GM21447 (cell line): ENCODE data around the gene HAGH.

Experiments used
- ATAC-seq: cut with Tn5 transposase; IDR thresholded peaks from one replicate; pipeline ENCODE4 v1.9.1; 2021; ENCODE audit not compliant: unreplicated experiment

The HAGH gene

DNA sequence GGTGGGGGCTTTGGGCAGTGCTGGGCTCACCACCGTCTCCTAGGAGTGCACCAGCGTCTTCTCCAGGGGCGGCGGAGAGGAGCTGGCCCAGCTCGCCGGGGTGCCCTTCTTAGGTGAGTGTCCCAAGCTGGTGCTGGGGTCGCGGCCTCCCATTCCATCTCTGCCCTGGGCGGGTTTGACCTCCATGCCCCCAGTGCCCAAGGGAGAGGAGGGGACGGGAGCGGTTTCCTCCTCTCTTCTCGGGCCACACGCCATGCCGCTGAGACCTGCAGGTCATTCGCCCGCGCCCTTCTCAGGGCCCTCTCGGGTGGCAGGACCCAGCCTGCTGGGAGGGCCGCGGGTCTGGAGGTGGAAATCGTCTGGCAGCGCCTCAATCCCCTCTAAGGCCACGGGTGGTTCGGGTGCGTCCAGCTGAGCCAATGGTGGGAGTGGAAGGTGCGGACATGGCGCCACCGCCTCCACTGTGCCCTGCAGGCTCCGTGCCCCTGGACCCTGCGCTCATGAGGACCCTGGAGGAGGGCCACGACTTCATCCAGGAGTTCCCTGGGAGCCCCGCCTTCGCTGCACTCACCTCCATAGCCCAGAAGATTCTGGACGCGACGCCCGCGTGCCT, 38.4 kb downstream of the HAGH start:
- ATAC-seq: no peak

DNA sequence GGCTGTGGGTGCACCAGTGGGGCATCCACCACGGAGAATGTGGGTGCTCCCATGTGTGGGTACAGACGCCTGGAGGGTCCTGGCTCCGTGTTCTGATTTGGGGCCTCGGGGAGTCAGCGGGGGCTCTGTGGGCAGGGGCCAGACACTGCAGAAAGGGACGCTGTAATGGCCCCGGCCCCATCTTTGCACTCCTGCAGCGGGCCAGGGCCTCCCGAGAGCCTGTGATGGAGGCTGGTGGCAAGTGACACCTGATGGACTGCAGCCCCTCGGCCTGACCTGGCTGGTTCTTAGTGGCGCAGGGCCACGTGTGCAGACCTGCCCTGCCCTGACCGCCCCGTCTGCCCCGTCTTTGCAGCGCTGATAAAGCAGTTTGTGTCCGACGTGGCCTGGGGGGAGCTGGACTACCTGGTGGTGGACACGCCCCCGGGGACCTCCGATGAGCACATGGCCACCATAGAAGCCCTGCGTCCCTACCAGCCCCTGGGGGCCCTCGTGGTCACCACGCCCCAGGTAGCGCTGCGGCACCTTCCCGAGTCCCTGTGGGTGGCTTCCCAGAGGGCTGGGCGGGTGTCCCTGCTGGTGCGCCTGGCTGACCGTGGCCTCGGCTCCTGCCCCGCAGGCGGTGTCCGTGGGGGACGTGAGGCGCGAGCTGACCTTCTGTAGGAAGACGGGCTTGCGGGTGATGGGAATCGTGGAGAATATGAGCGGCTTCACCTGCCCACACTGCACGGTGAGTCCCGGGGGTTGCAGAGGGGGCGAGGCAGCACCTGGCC, 39.1 kb downstream of the HAGH start:
- no peak for ATAC-seq

DNA sequence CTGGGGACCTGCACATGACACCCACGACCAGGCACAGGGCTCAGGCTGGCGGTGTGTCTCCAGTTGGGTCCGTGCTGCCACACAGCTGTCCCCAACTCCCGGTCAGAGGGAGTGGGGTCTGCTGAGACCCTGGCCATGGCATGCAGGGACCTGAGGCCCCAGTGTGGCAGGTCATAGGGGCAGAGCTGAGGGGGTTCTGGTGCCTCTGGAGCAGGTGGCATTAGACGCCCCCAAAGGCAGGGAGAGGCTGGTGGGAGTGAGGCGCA, 39.6 kb downstream of the HAGH start:
- ATAC-seq: no peak

DNA sequence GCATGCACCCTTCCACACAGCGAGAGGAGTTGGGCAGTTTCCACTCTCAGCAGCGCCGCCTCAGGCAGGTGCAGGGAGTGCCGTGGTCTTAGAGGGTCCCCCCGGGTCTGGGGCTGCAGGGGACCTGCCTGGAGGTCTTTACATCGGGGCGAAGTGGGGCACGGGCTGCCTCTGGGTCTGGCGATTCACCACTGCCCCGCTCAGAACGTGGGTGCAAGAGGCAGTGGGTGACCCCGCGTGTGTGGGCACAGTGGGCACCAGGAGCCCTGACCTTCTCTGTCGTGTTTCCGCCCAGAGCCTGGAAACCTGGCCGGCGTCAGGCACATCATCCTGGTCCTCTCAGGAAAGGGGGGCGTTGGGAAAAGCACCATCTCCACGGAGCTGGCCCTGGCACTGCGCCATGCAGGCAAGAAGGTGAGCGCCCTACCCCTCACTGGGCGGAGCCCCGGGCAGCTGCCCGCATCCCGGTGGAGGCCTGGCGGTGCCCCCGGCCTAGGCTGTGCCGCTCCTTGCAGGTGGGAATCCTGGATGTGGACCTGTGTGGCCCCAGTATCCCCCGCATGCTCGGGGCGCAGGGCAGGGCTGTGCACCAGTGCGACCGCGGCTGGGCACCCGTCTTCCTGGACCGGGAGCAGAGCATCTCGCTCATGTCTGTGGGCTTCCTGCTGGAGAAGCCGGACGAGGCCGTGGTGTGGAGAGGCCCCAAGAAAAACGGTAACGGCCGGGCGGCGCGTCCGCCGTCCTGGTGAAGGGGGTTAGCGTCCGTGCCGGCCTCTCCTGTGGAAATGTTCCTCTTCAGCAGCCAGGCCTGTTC, 40.2 kb downstream of the HAGH start:
- no peak for ATAC-seq

DNA sequence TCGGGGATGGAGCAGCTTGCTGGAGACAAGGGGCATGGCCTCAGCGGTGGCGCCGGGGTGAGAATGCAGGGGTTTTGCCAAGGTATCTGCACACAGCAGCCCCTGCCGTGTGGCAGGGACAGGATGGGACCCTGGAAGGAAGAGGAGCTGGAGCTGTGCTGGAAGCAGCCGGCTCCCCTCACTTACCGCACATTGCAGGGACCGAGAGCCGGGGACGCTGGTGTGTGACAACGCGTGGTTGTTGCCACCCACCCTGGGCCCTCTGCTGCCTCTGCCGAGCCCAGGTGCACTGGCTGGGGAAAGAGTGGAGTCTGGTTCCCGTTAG, 40.8 kb downstream of the HAGH start:
- no peak for ATAC-seq

DNA sequence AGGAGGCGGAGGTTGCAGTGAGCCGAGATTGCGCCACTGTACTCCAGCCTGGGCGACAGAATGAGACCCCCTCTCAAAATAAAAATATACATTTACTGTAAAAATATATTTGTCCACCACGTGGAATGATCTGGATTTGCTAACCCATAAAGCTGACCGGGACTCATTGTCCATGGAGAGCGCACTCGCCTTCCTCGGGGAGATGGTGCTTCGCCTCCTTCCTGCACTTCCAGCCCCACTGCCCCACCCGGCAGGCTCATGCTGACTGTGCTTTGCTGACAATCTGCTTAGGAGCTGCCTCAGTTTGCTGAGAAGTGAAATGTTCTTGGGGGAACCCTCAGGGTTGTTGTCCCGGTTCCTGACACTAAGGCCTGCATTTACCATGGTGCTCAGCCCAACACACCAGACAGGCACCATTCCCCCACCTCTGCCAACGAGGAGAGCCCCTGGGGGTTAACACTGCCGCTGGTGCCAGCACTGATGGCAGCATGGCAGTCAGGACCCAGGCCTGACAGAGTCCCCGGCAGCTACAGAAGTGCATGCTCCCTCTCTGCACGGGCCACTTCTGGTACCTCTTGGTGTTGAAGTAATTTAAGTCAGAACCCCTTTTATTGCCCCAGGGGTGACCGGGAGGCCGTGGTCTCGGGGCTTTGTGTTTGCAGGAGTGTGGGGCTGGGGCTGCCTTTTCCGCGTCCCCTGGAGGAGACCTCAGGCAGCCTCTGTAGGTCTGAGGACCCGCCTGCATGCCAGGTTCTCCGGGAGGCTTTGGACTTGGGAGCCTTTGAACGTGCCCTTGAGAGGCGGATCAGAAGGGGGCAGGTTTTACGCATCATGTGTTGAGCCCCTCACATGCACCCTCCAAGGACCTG, 41.4 kb downstream of the HAGH start:
- ATAC-seq: no peak

DNA sequence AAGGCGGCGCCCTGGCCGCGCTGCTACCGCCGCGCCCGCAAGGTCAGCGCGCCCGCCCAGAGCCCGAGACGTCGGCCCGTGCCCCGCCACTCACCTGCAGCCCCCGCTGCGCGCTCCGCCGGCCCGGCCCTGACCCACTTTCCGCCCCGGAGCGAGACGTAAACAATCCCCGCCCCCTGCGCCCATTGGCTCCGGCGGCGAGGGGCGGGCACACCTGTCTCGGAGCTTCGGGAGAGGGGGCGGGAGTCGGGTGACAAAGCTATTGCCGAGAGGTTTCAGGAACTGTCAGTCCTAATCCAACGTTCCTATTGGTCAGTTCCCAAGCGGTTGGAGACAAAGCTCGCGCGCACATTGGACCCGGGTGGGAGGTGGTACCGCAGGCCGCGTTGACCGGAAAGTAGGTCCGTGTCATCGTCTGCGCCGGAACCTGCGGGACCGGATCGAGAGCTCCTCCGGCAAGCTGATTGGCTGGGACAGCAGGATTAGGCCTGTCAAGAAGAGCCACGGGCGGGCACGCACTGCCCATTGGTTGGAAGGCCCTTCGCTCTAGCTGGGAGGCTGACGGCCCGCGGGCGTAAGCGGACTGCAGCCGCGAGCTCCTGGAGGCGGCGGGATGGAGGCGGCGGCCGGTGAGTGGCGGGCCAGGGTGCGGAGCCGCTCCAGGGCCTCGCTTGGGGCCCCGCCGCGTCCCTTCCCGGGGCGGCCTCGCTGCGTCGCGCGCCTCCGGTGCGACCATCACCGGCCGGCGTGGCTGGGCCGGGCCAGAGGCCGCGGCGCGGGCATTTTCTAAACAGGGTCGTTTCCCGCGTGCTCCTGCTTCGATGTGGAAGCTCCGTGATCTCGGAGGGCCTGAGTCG, 44.0 kb downstream of the HAGH start, which contains the start of the genes NUBP2 and SPSB3:
Gene NUBP2 (plus strand): TSS at position 553 of the 857 bp plus-strand sequence. CDS start 61 bp downstream, at position 614.
Gene SPSB3 (minus strand): TSS at position 164 of the 857 bp plus-strand sequence. CDS start 1,088 bp downstream, outside the sequence.
- ATAC-seq: peak; percentile 80

DNA sequence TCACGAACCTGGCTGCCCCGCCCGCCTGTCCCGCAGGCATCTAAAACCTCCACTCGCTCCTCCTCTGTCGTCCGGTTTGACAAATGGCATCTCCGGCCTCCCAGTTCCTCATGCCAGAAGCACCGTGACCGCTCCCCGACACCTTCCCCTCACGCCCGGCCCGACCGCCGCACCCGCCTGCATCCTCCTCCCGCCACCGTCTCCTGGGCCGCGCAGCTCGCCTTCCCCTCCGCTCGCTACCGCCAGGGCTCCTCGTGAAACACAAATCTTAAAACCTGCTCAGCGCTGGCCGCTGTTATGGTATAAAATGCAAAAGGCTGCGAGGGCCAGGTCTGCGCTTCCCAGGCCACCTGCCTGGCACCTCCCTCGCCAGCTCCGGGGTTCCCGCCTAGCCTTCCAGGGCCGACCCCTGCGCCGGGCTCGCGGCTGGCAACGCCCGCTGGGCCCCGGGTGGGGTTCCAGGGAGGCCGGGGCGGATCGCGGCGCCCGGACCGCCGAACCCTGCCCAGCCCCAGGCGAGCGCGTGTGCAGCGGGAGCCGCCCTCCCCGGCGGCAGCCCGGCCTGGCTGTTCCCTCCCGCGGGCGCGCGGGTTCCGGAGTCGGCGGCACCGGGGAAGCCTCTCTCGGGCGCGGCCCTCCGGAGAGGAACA, 44.7 kb downstream of the HAGH start:
- ATAC-seq: no peak

DNA sequence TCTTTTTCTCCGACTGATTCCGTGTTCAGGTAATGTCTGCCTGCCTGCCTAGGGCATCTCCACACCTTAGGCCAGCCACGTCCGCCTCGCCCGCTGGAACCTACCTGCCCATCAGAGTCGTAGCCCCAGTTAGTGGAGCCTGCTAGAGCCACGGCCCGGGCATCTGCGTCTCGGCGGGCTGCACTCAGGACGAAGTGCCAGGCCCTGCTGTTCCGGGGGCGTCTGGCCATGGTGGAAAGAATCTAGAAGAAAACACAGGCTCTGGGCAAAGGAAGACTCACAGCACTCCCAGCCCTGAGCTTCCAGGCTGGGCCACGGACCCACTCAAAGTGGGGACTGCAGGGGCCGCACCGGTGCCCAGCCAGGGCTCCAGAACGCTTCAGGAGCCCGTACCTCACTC, 45.4 kb downstream of the HAGH start:
- ATAC-seq: no peak

DNA sequence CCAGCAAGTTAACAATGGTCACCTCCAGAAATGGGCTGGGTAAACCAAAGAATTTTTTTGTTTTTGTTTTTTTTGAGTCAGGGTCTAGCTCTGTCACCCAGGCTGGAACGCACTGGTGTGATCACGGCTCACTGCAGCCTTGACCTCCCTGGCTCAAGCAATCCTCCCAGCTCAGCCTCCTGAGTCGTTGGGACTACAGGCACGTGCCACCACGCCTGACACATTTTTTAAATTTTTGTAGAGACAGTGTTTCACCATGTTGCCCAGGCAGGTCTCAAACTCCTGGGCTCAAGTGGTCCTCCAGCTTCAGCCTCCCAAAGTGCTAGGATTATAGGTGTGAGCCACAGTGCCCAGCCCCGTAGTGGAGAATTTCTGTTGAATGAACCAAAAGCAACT, 46.0 kb downstream of the HAGH start:
- ATAC-seq: no peak

DNA sequence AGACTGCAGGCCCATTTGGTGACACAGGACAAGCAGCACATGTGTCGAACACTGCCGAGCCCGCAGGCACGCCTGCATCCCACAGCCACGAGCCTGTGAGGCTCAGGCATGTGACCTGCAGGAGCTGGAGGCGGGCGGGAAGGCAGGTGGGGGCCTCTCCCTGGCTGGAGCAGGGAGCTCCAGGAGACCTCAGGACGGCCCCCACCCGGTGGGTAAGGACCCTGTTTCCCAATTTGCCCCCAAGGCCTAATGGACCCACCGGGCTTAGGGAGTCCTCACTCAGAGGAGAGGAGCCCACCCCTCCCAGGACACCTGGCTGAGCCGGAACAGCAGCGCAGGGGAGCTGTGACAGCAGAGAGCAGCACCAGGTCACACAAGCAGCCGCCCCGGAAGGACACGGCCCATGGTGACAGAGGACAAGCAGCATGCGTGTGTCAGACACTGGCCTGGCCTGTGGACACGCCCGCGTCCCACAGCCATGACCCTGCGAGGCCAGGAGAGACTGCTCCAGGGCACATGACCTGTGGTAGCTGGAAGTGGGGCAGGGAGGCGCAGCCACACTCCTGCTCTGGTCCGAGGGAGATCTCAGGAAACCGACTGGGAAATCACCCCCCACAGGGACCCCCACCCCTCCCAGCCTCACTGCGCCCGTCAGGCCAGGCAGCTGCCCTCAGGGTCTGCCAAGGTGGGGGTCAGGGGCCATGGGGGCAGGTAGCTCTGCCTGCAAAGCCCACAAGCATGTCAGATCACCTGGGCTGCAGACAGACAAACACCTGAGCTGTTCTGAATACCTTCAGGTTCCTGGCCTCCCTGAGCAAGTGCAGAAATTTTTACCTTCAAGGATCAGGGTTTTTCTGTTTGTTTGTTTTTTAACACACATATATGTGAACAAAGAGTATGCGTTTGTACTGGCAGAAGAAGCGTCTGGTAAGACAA, 46.6 kb downstream of the HAGH start:
- ATAC-seq: no peak

DNA sequence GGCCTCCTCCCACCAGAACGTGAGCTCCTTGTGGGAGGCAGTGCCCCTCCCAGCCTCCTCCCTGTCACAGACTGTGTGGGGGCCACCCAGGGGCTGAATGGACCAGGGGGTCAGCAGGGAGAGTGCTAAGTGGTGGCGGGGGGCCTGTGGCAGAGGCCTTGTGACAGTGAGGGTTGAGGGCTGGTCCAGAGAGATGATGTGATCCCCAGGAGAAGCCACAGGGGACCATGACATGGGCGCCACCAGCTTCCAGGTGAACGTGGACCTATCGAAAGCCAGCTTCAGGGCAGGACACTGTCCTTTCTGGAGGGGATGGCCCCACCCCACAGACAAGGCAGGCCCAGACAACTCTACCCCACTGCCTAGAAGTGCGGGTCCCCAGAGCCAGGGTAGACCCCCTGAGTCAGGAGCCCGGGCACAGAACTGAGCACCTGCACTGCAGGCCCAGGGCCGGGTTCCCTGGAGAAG, 47.4 kb downstream of the HAGH start:
- ATAC-seq: no peak

DNA sequence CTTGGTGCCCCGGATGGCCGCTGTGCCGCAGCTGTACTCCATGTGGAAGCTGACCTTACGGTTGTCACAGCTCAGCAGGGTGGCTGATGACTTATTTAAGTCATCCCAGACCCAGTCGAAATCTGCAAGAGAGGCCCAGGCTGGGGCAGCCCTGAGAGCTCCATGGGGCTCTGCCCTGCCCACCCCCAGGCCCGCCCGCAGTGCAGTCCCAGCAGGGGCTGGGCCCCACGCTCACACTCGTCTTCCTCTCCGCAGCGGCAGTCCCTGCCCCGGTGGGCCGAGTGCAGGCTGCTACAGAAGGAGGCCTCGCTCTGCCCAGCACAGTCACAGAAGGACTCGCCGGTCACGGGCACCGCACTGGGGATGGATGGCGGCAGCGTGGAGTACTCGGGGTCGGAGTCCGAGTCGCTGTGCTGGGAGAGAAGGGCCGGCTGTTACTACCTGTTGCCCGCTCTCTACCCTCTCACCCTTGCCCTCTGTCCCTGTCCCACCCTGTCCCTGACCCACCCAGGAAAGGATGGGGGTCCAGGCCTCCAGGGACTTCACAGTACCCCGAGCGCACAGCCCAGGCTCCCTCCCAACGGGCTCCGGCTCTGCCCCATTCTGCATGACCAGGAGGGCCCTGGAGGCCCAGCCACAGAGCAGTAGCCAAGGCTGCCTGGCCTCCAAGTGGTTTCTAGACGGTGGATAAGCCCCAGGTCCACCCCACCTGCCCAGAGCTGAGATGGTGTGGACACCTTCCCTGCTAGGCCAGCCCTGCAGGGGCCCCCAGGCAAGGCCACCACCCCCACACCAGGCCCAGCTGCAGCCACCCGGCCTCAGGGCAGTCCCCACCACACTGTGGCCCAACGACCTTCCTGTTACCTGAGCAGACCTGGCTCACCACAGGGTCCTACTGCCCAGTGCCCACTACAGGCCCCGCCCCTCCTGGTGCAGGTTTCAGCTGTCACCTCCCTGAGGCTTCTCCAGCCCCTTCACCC, 48.1 kb downstream of the HAGH start:
- no peak for ATAC-seq

DNA sequence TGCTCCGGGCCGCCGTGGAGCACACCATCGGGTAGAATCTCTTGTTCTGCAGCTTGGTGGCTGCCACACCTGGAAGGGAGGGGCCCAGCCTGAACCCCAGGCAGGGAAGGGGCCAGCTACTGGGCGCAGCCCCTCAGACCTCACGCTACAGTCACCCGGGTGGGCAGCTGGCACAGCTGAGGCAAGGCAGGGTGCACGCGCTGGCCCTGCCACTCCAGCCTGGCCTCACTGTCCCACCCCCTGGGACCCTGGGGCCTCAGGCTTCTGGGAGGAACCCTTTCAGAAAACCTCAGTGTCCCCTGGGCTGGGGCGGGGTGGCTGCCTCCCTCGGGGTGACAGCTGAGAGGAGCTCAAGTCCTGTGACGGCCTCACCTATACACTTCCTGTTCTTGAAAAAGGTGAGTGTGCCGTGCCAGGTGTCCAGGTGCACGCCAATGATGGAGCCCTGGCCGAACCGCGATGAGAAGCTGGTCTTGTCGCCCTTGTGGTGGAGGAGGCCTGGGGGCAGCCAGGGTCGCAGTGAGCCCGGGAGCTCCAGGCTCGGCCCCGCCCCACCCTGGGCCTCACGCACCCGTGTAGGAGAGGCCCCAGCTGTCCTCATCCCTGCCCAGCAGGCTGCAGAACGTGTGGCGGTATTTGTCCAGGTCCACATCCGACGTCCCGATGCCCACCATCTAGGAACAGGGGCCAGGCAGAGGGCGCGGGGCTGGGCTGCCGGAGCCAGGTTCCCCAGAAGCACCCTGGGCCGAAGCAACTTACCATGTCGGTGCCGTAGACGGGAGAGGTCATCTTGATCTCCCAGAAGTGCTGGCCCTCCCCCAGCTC, 49.0 kb downstream of the HAGH start:
- ATAC-seq: no peak

DNA sequence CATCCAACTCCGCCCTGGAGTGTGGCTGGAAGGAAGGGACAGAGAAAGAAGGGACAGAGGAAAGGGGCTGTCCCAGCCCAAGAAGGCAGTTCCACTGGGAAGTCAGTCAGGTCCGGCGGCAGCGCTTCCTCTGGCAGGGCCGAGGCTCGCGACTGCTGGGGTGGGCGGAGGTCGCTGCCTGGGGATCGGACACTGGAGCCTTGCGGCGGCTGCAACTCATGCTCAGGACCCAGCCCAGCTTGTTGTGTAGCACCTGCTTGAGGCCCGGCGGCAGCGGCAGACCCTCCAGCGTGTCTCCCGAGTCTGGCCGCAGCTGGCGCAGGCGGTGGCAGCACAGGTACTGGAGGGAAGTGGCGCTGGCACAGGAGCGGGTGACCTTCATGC, 49.6 kb downstream of the HAGH start:
- ATAC-seq: no peak

DNA sequence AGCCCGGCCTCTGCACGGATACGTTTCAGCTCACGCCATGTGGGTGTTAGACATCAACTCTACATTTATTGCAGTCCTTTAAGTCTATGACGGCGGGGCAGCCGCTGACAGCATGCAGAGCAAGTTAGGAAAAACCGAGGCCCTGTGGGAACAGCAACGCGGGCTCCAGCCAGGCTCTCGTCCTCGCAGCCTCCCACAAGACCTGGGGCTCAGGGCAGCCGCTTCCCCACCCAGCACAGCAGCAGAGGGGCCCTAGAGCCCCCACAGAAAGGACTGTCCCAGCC, 50.0 kb downstream of the HAGH start:
- no peak for ATAC-seq
